HG02852 (cell line): ENCODE measurements around the gene PPP4R3A.
"Not testable (repeated sequence)": the region's sequence is repeated elsewhere in the genome, so short reads cannot be mapped to it uniquely, and the experiment has no call there.

Experiments
- ATAC-seq: cut with Tn5 transposase; IDR thresholded peaks from one replicate; pipeline ENCODE4 v1.9.1; 2021; ENCODE audit warnings: mild to moderate bottlenecking, moderate library complexity; ENCODE audit not compliant: unreplicated experiment

PPP4R3A gene

GRCh38 chr14:91506226-91506625, 3.9 kb downstream of the PPP4R3A start:
- ATAC-seq = no peak

DNA sequence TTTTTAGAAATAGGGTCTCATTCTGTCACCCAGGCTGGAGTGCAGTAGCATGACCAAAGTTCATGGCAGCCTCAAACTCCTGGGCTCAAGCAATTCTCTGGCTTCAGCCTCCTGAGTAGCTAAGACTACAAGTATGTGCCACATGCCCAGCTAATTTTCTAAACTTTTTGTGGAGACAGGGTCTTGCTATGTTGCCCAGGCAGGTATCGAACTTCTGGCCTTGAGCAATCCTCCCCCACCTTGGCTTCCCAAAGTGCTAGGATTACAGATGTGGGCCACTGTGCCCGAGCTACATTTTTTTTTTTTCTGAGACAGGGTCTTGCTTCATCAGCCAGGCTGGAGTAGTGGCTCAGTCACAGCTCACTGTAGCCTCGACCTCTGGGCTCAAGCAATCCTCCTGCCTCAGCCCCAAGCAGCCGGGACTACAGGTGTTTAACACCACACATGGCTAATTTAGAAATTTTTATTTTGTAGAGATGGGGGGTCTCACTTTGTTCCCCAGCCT, 7.1 kb downstream of the PPP4R3A start:
- ATAC-seq = no peak

DNA sequence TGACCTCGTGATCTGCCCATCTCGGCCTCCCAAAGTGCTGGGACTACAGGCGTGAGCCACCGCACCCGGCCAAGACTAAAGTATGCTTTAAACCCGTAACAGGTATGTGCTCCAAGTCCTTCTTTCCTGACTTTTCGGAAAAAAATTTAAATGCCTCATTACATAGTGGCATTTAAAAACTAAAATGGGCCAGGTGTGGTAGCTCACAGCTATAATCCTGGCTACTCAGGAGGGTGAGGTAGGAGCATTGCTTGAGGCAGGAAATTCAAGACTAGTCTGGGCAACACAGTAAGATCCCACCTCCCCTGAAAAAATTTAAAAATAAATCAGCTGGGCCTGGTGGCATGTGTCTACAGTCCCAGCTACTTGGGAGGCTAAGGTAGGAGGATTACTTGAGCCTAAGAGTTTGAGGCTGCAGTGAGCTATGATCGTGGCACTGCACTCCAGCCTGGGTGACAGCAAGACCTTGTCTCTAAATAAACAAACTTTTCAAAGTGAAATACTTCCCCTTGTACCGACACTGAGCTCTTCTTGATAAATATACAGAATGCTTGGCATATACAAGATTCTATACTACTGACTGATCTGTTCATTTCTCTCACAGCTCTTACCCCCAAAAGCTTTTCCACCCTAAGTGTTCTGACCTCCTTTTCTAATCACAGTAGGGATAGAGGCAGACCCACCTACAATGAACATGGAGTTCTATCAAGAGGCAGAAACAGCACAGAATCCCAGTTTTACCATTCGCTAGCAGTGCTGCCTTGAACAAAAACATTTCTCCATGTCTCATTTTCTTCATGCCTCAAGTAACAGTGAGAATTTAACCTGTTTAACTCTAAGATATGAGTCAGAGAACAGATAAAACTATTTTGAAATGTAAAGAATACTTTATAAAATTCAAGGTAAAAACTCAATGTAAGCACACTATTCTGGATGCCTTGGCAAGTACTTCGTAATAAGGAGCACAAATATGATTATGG, 7.9 kb downstream of the PPP4R3A start:
- no peak for ATAC-seq

DNA sequence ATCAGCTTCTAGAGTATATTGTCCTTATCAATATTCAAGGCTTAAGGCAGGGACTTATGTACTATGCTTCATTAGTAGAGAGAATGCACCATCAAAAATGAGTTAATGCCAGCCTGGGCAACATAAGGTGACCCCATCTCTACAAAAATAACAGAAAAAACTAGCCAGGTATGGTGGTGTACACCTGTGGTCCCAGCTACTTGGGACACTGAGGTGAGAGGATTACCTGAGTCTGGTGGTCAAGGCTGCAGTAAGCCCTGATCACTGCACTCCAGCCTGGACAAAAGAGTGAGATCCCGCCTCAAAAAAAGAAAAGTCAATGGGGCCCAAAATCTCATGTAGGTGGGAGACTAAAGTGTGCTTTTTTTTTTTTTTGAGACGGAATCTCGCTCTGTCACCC, 8.8 kb downstream of the PPP4R3A start:
- ATAC-seq = no peak

DNA sequence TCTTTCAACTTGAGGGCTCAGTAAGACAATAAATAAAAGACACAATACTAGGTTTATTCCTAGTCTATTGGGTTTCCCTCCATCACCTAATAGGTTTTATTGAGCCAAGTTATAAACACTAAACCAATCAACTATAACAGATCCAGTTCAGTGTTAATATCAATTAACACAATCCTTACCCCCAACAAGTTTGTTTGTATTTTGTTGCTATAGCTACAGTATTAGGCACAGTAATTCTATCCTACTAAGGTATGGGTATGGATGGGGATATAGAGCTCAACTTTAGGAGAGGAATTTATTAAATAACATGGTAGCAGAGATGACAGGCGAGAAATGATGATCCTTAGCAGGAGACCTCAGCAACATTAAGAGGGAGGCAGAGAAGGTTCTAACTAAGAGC, 13.3 kb downstream of the PPP4R3A start:
- no peak for ATAC-seq

DNA sequence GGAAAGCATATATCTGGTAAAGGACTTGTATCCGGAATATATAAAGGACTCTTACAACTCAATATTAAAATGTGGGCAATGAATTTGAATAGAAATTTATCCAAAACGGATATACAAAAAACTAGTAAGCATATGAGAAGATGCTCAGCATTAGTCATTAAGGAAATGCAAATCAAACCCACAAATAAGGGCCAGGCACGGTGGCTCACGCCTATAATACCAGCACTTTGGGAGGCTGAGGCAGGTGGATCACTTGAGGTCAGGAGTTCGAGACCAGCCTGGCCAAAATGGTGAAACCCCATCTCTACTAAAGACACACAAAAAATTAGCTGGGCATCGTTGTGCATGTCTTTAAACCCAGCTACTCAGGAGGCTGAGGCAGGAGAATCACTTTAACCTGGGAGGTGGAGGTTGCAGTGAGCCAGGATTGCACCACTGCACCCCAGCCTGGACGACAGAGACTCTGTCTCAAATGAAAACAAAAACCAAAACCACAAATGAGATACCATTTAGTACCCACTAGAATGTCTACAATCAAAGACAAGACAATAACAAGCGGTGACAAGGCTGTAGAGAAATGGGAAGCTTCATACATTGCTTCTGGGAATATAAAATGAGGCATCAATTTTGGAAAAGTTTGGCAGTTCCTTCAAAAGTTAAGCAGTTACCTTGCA, 15.6 kb downstream of the PPP4R3A start:
- ATAC-seq = not testable (repeated sequence)

GRCh38 chr14:91493169-91493568, 16.9 kb downstream of the PPP4R3A start:
- ATAC-seq = no peak

DNA sequence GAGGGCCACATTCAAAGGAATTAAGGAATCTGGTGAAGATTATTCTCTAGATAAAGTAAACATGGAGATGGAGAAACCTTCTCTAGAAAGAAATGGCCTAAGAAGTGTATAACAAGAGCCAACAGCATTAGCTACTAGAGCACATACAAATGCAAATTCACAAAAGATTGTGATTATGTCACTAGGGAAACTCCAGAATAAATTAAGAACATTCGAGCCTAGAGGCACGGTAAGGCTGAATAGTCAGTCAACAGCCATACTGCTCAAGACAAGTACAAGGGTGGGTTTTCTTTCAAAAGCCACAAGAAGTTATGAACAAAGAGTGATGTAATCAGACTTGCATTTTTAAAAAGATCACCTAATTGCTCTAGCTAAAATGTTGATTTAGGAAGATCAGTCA, 25.4 kb downstream of the PPP4R3A start:
- ATAC-seq = no peak

DNA sequence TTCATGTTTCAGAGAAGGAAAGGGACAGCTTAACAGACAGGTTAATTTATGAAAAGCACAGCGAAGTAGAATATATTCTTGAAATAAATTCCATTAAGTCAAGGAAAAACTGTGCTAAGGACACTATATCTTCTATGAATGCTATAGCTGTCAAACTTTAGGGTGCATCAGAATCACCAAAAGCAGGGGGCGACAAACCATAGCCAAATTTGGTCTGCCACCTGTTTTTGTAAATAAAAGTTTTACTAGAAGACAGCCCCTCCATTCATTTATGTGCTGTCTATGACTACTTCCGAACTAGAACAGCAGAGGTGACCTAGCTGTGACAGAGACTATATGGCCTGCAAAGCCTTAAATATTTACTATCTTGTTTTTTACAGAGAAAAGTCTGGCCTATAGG, 25.9 kb downstream of the PPP4R3A start:
- ATAC-seq = no peak

DNA sequence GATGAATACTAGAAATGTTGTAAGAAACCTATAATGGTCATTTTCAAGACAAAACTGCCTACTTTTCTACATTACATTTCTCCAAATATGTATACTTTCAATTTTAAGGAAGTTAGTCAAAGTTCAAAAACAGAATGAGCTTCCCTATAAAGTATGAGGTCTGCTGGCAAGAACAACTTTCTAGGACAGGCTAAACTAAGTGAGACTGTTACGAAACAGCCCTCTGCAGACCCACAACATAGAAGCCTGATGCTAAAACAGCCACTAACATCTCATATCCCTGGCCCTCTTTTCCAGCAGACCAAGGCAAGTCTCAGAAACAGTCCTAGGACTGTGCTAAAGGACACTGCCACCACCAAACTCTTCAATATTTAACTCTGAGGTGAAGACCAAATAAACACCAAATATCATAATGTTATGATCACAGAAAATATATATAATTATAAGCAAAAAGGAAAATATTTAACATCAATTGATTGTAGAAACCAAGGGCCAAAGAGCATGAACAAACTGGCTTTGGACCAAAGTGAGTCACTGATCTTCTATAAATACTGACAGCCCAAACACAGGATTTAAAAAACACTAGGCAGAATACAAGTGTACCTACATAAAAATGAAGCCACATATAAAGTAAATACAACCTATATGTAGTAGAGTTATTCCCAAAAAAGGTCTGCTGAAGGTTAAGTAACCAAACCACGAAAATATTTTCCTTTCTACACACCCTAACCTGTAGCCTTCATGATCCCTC, 27.7 kb downstream of the PPP4R3A start:
- no peak for ATAC-seq

- no peak for ATAC-seq
These were observed 32.7 kb downstream of the PPP4R3A start for GRCh38 chr14:91477388-91477787.

GRCh38 chr14:91473046-91473445, 37.1 kb downstream of the PPP4R3A start:
- no peak for ATAC-seq

DNA sequence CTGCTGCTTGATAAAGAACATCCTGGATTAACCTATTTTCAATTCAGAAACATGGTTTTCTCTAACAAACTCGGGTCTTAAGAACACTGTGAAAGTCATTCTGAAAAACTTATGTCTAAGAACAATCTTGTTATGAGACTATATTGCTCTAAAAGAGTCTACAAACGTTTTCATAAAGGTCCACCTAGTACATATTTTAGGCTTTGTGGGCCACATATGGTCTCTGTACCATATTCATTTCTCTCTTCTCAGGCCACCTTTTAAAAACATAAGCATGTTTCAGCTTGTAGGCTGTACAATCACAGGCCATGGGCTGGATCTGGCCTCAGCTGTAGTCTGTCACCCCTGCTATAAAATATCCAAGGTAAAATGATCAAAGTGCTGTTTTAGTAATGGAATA, 39.9 kb downstream of the PPP4R3A start:
- ATAC-seq = peak; percentile 56

- ATAC-seq = no peak
These were observed 43.9 kb downstream of the PPP4R3A start for GRCh38 chr14:91466192-91466591.

DNA sequence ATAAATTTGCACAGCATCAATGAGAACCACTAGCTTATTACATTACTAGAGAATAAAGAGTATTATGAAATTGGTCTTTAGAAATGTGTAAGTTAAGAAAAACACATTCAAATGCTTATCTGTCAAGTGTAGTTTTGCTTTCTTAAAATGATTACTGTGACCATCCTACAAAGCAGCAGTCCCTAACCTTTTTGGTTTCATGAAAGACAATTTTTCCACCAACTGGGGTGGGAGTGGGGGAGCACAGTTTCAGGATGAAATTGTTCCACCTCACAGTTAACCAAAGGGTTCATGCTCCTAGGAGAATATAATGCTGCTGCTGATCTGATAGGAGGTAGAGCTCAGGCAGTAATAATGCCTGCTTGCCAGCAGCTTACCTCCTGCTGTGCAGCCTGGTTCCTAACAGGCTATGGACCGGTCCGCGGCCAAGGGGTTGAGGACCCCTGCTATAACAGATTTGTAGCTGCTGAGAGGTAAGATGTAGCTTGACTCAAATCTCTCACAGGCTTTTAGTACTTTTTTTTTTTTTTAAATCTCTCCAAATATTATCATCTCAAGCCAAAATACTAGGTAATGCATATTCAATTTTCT, 45.4 kb downstream of the PPP4R3A start:
- no peak for ATAC-seq

GRCh38 chr14:91458612-91459011, 51.5 kb downstream of the PPP4R3A start:
- no peak for ATAC-seq

DNA sequence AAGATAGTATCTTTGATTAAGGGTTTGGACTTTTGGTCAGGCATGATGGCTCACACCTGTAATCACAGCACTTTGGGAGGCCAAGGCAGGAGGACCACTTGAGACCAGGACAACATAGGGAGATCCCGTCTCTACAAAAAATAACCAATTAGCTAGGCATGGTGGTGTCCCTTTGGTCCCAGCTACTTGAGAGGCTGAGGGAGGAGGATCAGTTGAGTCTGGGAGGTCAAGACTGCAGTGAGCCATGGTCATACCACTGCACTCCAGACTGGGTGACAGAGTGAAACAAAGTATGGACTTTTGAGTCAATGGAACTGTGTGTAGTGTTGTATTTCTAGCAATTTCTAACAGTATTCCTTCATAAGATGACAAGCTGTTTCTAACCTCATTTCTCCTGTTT, 53.8 kb downstream of the PPP4R3A start:
- no peak for ATAC-seq

GRCh38 chr14:91454580-91454979, 55.5 kb downstream of the PPP4R3A start:
- ATAC-seq = no peak

DNA sequence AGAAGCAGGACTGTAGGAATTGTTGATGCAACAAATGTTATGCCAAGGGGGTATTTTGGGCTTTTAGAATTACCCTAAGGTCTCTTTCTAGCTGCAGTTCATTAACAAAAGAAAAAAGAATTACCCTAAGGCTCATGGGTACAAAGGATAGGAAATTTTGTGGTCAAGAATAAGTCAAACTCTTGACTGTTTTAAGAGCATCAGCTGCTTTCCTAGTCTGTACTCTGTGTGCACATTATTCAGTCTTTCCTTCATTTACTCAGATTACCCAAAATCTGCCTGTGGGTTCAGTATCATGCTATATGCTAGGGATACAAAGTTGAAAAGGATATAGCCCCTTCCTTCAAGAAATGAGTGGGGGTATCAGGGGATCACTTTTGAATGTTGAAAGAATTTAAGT, 56.0 kb downstream of the PPP4R3A start:
- ATAC-seq = no peak

DNA sequence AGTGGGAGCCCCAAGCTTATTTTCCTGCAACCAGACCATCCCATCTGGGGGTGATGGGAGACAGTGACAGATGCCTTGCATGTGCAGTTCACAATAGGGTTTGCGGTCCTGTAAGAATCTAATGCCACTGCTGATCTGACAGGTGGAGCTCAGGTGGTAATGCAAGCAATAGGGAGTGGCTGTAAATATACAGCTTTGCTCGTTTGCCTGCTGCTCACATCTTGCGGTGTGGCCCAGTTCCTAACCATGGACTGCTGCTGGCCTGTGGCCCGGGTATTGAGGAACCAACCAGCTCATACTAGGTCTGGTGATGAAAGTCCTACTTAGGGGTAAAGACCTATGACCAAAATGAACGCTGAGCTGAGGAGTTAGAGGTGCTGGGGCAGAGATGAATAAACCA, 56.4 kb downstream of the PPP4R3A start:
- no peak for ATAC-seq
